Measurements from ENCODE around the gene KIF2C.

GRCh38 chr1:44787506-44787905 is 47.9 kb downstream of the KIF2C start:
- TF ChIP-seq EZH2 (IDR thresholded peaks at IDR 0.05; ENCODE audit: low read length, missing control alignments) = no peak
- no peak for TF ChIP-seq CTCF (conservative IDR thresholded peaks at IDR 0.05 in 1 of 2, IDR thresholded peaks at IDR 0.05 in 1 of 2; ENCODE audit: low read depth in 1 of 2, low read length in 2 of 2)
